GM18951 (cell line): ENCODE measurements around the gene APOC1.

Experiments
- POLR2A ChIP-seq: IDR thresholded peaks from 4 replicates; pipeline ENCODE4 v1.6.1; 2011; ENCODE audit warnings: mild to moderate bottlenecking; ENCODE audit not compliant: insufficient read length, insufficient read depth; ENCODE audit errors: extremely low read depth
- in situ Hi-C: fragments of 300-500 bp; cut with MboI; formaldehyde crosslinking; loops from one replicate; pipeline ENCODE4 v1.12.0; 2022; ENCODE audit warnings: low sequenced_read_pairs, mixed read lengths, inconsistent platforms; ENCODE audit not compliant: unreplicated experiment

APOC1 gene

DNA sequence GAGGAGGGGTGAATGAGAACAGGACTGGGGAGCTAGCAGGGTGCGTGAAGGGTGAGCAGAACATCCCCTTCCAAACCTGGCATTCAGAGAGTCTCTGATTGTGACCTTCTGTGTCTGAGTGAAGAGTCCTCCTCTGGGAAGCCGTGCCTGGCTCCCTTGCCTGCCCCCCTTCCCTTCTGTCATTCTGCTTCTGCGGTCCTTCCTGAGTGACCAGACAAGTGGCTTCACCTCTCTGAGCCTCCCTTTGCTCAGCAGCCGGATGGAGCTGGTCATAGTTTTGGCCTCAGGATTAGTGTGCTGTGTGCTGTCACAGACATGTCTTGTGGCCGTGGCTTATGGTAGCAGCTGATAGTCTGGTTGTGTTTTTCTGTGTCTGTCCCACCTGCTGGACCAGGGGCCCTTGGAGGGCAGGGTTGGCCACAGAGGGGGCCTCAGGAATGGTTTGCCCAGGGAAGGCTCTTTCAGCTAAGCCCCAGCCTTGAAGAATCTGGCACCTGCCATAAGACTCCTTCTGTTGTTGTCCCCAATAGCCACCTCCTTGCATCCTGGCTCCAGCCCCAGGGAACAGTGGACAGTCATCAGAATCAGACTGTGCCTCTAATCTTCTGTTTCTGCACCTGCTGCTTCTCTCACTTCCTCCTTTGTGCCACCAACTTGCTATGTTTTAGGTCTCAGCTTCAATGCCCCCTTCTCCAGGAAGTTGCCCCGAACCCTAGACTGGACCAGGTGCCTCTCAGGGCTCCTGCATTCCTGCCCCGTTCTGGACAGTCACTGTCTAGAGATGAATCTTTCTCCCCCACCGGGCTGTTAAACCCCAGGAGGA lies 46.7 kb downstream of the APOC1 start:
- in situ Hi-C loops = no loop called here
- no peak for TF ChIP-seq POLR2A

DNA sequence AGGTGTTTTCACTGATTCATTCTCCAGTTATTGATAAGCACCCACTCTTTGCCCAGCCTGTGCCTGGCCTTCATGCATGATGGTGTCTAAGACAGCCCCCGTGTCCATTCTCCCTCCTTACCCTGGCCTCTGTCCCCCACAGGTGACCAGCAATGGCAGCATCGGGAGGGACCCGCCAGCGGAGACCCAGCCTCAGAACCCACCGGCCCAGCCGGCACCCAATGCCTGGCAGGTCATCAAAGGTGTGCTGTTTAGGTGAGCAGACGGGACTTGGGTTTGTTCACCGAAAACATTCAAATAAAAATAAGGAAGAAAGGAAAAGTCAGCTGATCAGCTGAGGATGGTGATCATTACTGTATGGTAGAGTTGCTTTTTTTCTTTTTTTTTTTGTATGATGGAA lies 47.4 kb downstream of the APOC1 start:
- TF ChIP-seq POLR2A = no peak
- in situ Hi-C loops = no loop called here

DNA sequence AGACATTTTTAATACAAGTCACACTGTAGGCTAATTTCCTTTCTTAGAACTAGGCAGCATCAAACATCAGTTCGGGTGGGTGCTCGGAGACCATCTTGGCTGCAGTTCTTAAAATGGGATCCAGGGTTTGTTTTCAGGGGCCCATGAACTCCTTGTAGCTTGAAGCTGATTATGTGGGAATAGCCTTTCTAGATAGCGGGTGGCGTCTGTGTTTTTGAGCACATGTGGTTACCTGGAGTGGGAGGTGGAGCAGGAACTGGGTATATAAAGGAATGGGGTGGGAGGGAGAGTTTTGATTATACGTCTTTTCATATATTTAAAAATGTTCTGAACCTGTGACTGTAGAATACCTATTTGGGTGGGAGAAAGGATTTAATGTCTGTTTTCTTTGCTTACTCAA lies 53.7 kb downstream of the APOC1 start:
- TF ChIP-seq POLR2A = no peak
- in situ Hi-C loops = no loop called here

DNA sequence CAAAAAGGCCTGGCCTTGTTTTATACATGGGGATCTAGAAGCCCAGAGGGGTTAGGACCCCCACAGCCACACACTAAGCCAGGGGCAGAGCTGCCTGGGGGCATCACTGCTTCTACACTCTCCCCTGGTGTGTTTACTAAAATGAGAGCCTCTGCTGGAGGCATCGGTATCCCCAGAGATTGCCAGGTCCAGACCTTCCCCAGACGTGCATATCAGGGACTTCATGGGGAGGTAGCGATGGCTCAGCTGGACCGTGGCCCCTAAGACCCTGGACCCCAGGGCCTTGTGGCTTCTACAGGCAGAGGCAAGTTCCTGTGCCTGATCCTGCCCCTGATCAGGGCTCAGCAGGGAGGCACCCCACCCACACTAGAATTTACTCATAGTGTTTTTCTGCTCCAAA lies 54.3 kb downstream of the APOC1 start:
- in situ Hi-C loops = no loop called here
- no peak for TF ChIP-seq POLR2A
